Islet precursor cell (in vitro differentiated cells): ENCODE data around the gene SPIN1.
"Not testable (repeated sequence)": the region's sequence is repeated elsewhere in the genome, so short reads cannot be mapped to it uniquely, and the experiment has no call there.

Experiments used
- DNase-seq: peaks from one replicate; pipeline ENCODE4 v3.0.0-alpha.2; 2018

The SPIN1 gene

GRCh38 chr9:88388203-88388885 lies at the start of gene SPIN1:
TSS of gene SPIN1 (plus strand) at chr9:88388444. CDS start at chr9:88426540, 38,096 bp downstream.
- peak; percentile 89 for DNase-seq

- DNase-seq, result no peak
These were observed 48.9 kb upstream of the SPIN1 start for GRCh38 chr9:88339317-88339716.

GRCh38 chr9:88342246-88342645 lies 46.0 kb upstream of the SPIN1 start:
- no peak for DNase-seq

GRCh38 chr9:88344013-88344412 lies 44.2 kb upstream of the SPIN1 start:
- DNase-seq, result no peak

GRCh38 chr9:88350354-88350753 lies 37.9 kb upstream of the SPIN1 start:
- DNase-seq, result not testable (repeated sequence)

- DNase-seq, result no peak
These were observed 33.1 kb upstream of the SPIN1 start for GRCh38 chr9:88355166-88355565.

GRCh38 chr9:88357250-88357649 lies 31.0 kb upstream of the SPIN1 start:
- not testable (repeated sequence) for DNase-seq

GRCh38 chr9:88358723-88359122 lies 29.5 kb upstream of the SPIN1 start:
- DNase-seq, result no peak

- DNase-seq, result no peak
These were observed 28.3 kb upstream of the SPIN1 start for GRCh38 chr9:88359974-88360373.

GRCh38 chr9:88362681-88363080 lies 25.6 kb upstream of the SPIN1 start:
- DNase-seq, result no peak

GRCh38 chr9:88363661-88364060 lies 24.6 kb upstream of the SPIN1 start:
- DNase-seq, result no peak

GRCh38 chr9:88364706-88365105 lies 23.5 kb upstream of the SPIN1 start:
- no peak for DNase-seq

- DNase-seq, result peak; percentile 90
These were observed 17.9 kb upstream of the SPIN1 start for GRCh38 chr9:88370346-88370745.

- peak; percentile 85 for DNase-seq
These were observed 16.1 kb upstream of the SPIN1 start for GRCh38 chr9:88372103-88372654.

- DNase-seq, result no peak
These were observed 15.2 kb upstream of the SPIN1 start for GRCh38 chr9:88373045-88373444.

- DNase-seq, result no peak
These were observed 9.9 kb upstream of the SPIN1 start for GRCh38 chr9:88378317-88378716.

GRCh38 chr9:88379352-88379751 lies 8.9 kb upstream of the SPIN1 start:
- no peak for DNase-seq

- no peak for DNase-seq
These were observed 8.1 kb upstream of the SPIN1 start for GRCh38 chr9:88380118-88380517.

GRCh38 chr9:88381322-88381721 lies 6.9 kb upstream of the SPIN1 start:
- DNase-seq, result not testable (repeated sequence)

GRCh38 chr9:88383176-88383575 lies 5.1 kb upstream of the SPIN1 start:
- DNase-seq, result no peak

- not testable (repeated sequence) for DNase-seq
These were observed 2.1 kb upstream of the SPIN1 start for GRCh38 chr9:88386137-88386536.

GRCh38 chr9:88387036-88387551 lies 1.1 kb upstream of the SPIN1 start:
- peak; percentile 75 for DNase-seq

GRCh38 chr9:88387552-88388202 lies 567 bp upstream of the SPIN1 start:
- no peak for DNase-seq
